HG02852 (cell line): ENCODE data around the gene IDI1.
A peak's percentile ranks its signal among the peaks of the same experiment; 100 is the strongest.
"Not testable (repeated sequence)": the region's sequence is repeated elsewhere in the genome, so short reads cannot be mapped to it uniquely, and the experiment has no call there.

Experiments used
- ATAC-seq: cut with Tn5 transposase; IDR thresholded peaks from one replicate; pipeline ENCODE4 v1.9.1; 2021; ENCODE audit warnings: mild to moderate bottlenecking, moderate library complexity; ENCODE audit not compliant: unreplicated experiment

IDI1 gene

GRCh38 chr10:1048732-1049424 is at the start of gene IDI1:
IDI1 (minus strand) TSS chr10:1049119; CDS start chr10:1049003, 116 bp downstream.
- peak; percentile 81 for ATAC-seq

- ATAC-seq, result no peak
Observed at GRCh38 chr10:1097436-1097835, 48.5 kb upstream of the IDI1 start.

- no peak for ATAC-seq
Observed at GRCh38 chr10:1096287-1096889, 47.5 kb upstream of the IDI1 start.

GRCh38 chr10:1095498-1095897 is 46.6 kb upstream of the IDI1 start:
- ATAC-seq, result no peak

GRCh38 chr10:1094112-1095057 is 45.5 kb upstream of the IDI1 start:
- ATAC-seq, result peak; percentile 94

- ATAC-seq, result no peak
Observed at GRCh38 chr10:1093696-1094095, 44.8 kb upstream of the IDI1 start.

- ATAC-seq, result no peak
Observed at GRCh38 chr10:1090696-1091095, 41.8 kb upstream of the IDI1 start.

- ATAC-seq, result no peak
Observed at GRCh38 chr10:1089017-1089689, 40.2 kb upstream of the IDI1 start.

- ATAC-seq, result no peak
Observed at GRCh38 chr10:1086787-1087186, 37.9 kb upstream of the IDI1 start.

GRCh38 chr10:1085258-1085657 is 36.3 kb upstream of the IDI1 start:
- no peak for ATAC-seq

- ATAC-seq, result no peak
Observed at GRCh38 chr10:1084011-1084950, 35.4 kb upstream of the IDI1 start.

- ATAC-seq, result no peak
Observed at GRCh38 chr10:1083581-1083980, 34.7 kb upstream of the IDI1 start.

GRCh38 chr10:1078668-1079067 is 29.7 kb upstream of the IDI1 start:
- no peak for ATAC-seq

GRCh38 chr10:1074748-1075308 is 25.9 kb upstream of the IDI1 start:
- no peak for ATAC-seq

- no peak for ATAC-seq
Observed at GRCh38 chr10:1074052-1074747, 25.3 kb upstream of the IDI1 start.

GRCh38 chr10:1070919-1071318 is 22.0 kb upstream of the IDI1 start:
- no peak for ATAC-seq

GRCh38 chr10:1068380-1069361 is 19.8 kb upstream of the IDI1 start:
- ATAC-seq, result no peak

GRCh38 chr10:1066734-1067133 is 17.8 kb upstream of the IDI1 start:
- not testable (repeated sequence) for ATAC-seq
